H1 (cell line): ENCODE data around the gene ARFRP1. TPM values are rescaled to one million over a fixed set of nuclear protein-coding genes. Genes with fewer than 3 reads are reported as not detected.

Source experiments
- BCL11A ChIP-seq, 2 experiments: IDR thresholded peaks; one replicate each; pipeline ENCODE4 v1.6.1; 2011; ENCODE audit warnings: low read depth in 2 of 2, low read length in 2 of 2, mild to moderate bottlenecking in 2 of 2
- FOSL1 ChIP-seq: IDR thresholded peaks from 2 replicates; pipeline ENCODE4 v1.6.1; 2011; ENCODE audit warnings: mild to moderate bottlenecking, low read depth, low read length, moderate library complexity; ENCODE audit not compliant: insufficient read depth
- SIN3A ChIP-seq, 2 experiments: IDR thresholded peaks in 1 of 2; conservative IDR thresholded peaks in 1 of 2; 2 replicates each; pipeline ENCODE4 v1.6.1; 2011 to 2012; ENCODE audit warnings: low read length in 2 of 2, improper control_type of control experiment in 1 of 2, low read depth in 1 of 2, mild to moderate bottlenecking in 1 of 2
- TCF12 ChIP-seq: IDR thresholded peaks from 2 replicates; pipeline ENCODE4 v1.6.1; 2011; ENCODE audit warnings: low read depth, mild to moderate bottlenecking, low read length
- polyA plus RNA-seq, 7 experiments: library from polyadenylated mRNA; depleted of rRNA in 3 of 7; stranded (reverse) in 5 of 7; unstranded in 2 of 7; fragments of >200 nt in 5 of 7; fragments of 200-250 nt in 2 of 7; gene quantifications; 1 replicate in 5 of 7; 2 replicates in 1 of 7; 4 replicates in 1 of 7; pipeline versions ENCODE4 v1.2.1 to v1.2.3, GENCODE V29; 2011 to 2013; ENCODE audit warnings: missing spikeins in 2 of 7, mixed read lengths in 2 of 7
- total RNA-seq: library from RNA; stranded (reverse); fragmentation: NEBNext Ultra II Directional; extraction: Animal tissue kit (Norgen Biotek cat#: 25700); gene quantifications from 2 replicates; pipeline ENCODE4 v1.2.1, GENCODE V29; 2021

The ARFRP1 gene
- total and polyA plus RNA-seq, 2 of the 8 experiments (the other 6 are each of a cell fraction or from before 2014, with no cell fraction given) = 12.9 to 22.9 TPM

DNA sequence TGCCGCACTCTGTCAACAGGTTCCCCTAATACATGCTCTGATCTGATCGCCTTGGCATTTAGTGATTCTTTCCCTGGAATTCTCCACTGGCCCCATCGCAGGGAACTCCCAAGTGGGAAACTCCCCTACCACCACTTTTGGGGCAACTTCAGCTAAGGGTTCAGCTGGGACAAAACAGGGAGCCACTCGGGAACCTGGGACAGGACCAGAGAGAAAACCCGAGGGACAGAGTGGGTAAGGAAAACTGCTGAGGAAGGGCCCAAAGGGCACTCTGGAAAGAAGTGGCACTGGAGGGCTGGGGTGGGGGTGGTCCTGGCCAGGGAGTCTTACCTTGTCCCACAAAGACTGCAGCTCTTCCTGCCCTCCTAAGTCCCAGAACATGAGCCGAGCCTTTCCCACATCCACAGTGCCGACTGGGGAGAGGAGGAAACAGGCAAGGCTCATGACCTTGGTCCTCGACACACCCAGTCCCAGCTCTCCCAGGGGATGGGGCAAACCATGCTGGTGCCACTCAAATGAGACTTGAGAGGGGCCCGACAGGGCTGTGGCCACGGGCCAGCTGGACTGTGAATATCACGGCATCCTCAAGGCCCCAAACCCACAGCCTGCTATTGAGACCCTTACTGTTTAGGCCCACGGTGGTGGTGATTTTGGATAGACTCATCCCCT is 1.6 kb downstream of the ARFRP1 start (continued):
- no peak for TF ChIP-seq TCF12
- no peak for TF ChIP-seq SIN3A (conservative IDR thresholded peaks at IDR 0.05 in 1 of 2, IDR thresholded peaks at IDR 0.05 in 1 of 2; ENCODE audit: low read depth in 1 of 2, low read length in 2 of 2)
- no peak for TF ChIP-seq BCL11A (IDR thresholded peaks at IDR 0.05; ENCODE audit: low read depth in 2 of 2, low read length in 2 of 2)
- TF ChIP-seq FOSL1 = no peak
